Measurements from ENCODE around the gene PLEKHA1. TPM values are rescaled to one million over a fixed set of nuclear protein-coding genes. Genes with fewer than 3 reads are reported as not detected.

The PLEKHA1 gene
- total and polyA plus RNA-seq, 2 of the 13 experiments (the other 11 are each of a cell fraction or from before 2014, with no cell fraction given) = 32.2 to 53.3 TPM

DNA sequence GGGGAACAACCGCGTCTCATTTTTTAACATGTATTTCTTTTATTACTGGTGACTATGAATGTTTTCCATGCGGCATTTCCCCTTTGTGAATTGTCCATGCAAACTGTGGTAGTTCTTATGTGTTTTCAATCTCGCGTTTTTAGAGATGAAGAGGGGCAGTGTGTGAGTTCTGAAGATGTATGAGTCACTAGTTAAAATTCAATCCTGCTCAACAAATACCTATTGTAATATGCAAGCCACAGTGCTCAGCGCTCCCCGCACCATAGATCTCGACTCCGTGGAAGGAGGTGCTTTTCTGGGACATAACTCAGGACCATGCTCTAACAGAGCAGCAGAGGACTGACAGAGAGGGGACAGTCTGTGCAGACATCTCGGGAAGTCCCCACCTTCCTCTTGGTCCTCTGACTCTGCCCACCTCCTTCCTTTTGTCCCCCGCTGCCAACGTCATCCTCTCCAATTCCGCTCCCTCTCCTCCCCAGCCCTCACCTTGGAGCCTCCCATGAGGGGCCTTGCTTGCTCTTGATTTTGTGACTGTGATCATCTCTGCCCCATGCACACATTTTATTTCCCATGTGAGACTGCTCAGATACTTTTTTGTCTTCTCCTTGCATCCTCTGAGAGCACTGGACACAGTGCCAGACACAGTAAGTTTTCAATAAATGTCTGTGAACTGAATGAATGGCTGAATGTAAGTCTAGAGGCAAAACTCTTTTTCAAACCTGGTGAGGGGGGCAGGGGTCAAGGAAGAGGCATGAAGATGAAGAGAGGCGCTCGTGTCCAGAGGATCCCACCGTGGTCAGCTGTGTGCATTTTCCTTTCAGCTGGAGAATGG is 42.7 kb upstream of the PLEKHA1 start (continued):
- TF ChIP-seq, protein P1, sequence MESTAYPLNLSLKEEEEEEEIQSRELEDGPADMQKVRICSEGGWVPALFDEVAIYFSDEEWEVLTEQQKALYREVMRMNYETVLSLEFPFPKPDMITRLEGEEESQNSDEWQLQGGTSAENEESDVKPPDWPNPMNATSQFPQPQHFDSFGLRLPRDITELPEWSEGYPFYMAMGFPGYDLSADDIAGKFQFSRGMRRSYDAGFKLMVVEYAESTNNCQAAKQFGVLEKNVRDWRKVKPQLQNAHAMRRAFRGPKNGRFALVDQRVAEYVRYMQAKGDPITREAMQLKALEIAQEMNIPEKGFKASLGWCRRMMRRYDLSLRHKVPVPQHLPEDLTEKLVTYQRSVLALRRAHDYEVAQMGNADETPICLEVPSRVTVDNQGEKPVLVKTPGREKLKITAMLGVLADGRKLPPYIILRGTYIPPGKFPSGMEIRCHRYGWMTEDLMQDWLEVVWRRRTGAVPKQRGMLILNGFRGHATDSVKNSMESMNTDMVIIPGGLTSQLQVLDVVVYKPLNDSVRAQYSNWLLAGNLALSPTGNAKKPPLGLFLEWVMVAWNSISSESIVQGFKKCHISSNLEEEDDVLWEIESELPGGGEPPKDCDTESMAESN (CRISPR knock-in tag; conservative IDR thresholded peaks at IDR 0.05) = no peak
- TF ChIP-seq, protein P2, sequence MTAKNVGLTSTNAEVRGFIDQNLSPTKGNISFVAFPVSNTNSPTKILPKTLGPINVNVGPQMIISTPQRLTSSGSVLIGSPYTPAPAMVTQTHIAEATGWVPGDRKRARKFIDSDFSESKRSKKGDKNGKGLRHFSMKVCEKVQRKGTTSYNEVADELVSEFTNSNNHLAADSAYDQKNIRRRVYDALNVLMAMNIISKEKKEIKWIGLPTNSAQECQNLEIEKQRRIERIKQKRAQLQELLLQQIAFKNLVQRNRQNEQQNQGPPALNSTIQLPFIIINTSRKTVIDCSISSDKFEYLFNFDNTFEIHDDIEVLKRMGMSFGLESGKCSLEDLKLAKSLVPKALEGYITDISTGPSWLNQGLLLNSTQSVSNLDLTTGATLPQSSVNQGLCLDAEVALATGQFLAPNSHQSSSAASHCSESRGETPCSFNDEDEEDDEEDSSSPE (CRISPR knock-in tag; IDR thresholded peaks at IDR 0.05) = peak; percentile 38; the same call in 1 of the 2 replicates
- TF ChIP-seq ZNF24 (IDR thresholded peaks at IDR 0.05) (no peak), NAIF1 (CRISPR knock-in tag; IDR thresholded peaks at IDR 0.05; ENCODE audit: borderline replicate concordance) (peak; percentile 61; the same call in 1 of the 2 replicates), STAT5B (CRISPR knock-in tag; IDR thresholded peaks at IDR 0.05) (no peak), ZFP82 (CRISPR knock-in tag; IDR thresholded peaks at IDR 0.05; ENCODE audit: borderline replicate concordance) (no peak), ZNF441 (CRISPR knock-in tag; IDR thresholded peaks at IDR 0.05; ENCODE audit: borderline replicate concordance) (no peak), SP4 (CRISPR knock-in tag; IDR thresholded peaks at IDR 0.05) (peak; percentile 12; the same call in 1 of the 2 replicates), ZNF33B (CRISPR knock-in tag; IDR thresholded peaks at IDR 0.05) (no peak), NFE2L1 (CRISPR knock-in tag; IDR thresholded peaks at IDR 0.05; ENCODE audit: borderline replicate concordance) (no peak), ZNF724P (CRISPR knock-in tag; IDR thresholded peaks at IDR 0.05; ENCODE audit: borderline replicate concordance) (no peak), MAFF (IDR thresholded peaks at IDR 0.05; ENCODE audit: low read depth, low read length) (0 out of 2 replicates have a peak, but pooled peaks have one; percentile 21), PHF20 (CRISPR knock-in tag; IDR thresholded peaks at IDR 0.05) (no peak)
- TF ChIP-seq, protein P3, sequence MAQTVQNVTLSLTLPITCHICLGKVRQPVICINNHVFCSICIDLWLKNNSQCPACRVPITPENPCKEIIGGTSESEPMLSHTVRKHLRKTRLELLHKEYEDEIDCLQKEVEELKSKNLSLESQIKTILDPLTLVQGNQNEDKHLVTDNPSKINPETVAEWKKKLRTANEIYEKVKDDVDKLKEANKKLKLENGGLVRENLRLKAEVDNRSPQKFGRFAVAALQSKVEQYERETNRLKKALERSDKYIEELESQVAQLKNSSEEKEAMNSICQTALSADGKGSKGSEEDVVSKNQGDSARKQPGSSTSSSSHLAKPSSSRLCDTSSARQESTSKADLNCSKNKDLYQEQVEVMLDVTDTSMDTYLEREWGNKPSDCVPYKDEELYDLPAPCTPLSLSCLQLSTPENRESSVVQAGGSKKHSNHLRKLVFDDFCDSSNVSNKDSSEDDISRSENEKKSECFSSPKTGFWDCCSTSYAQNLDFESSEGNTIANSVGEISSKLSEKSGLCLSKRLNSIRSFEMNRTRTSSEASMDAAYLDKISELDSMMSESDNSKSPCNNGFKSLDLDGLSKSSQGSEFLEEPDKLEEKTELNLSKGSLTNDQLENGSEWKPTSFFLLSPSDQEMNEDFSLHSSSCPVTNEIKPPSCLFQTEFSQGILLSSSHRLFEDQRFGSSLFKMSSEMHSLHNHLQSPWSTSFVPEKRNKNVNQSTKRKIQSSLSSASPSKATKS (CRISPR knock-in tag; IDR thresholded peaks at IDR 0.05) = no peak
- TF ChIP-seq, protein P4, sequence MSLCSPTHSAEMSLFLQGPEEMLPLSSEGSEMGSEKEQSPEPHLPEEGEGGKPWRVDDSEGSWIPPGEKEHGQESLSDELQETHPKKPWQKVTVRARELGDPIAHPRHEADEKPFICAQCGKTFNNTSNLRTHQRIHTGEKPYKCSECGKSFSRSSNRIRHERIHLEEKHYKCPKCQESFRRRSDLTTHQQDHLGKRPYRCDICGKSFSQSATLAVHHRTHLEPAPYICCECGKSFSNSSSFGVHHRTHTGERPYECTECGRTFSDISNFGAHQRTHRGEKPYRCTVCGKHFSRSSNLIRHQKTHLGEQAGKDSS (CRISPR knock-in tag; IDR thresholded peaks at IDR 0.05; ENCODE audit: borderline replicate concordance, low read depth) = peak; percentile 46; the same call in 1 of the 2 replicates
- TF ChIP-seq, protein P5, sequence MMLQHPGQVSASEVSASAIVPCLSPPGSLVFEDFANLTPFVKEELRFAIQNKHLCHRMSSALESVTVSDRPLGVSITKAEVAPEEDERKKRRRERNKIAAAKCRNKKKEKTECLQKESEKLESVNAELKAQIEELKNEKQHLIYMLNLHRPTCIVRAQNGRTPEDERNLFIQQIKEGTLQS (CRISPR knock-in tag; IDR thresholded peaks at IDR 0.05) = peak; percentile 68; the same call in 1 of the 2 replicates
- TF ChIP-seq, protein P6, sequence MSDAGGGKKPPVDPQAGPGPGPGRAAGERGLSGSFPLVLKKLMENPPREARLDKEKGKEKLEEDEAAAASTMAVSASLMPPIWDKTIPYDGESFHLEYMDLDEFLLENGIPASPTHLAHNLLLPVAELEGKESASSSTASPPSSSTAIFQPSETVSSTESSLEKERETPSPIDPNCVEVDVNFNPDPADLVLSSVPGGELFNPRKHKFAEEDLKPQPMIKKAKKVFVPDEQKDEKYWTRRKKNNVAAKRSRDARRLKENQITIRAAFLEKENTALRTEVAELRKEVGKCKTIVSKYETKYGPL (CRISPR knock-in tag; IDR thresholded peaks at IDR 0.05) = no peak
- TF ChIP-seq, protein P7, sequence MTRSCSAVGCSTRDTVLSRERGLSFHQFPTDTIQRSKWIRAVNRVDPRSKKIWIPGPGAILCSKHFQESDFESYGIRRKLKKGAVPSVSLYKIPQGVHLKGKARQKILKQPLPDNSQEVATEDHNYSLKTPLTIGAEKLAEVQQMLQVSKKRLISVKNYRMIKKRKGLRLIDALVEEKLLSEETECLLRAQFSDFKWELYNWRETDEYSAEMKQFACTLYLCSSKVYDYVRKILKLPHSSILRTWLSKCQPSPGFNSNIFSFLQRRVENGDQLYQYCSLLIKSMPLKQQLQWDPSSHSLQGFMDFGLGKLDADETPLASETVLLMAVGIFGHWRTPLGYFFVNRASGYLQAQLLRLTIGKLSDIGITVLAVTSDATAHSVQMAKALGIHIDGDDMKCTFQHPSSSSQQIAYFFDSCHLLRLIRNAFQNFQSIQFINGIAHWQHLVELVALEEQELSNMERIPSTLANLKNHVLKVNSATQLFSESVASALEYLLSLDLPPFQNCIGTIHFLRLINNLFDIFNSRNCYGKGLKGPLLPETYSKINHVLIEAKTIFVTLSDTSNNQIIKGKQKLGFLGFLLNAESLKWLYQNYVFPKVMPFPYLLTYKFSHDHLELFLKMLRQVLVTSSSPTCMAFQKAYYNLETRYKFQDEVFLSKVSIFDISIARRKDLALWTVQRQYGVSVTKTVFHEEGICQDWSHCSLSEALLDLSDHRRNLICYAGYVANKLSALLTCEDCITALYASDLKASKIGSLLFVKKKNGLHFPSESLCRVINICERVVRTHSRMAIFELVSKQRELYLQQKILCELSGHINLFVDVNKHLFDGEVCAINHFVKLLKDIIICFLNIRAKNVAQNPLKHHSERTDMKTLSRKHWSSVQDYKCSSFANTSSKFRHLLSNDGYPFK (CRISPR knock-in tag; IDR thresholded peaks at IDR 0.05; ENCODE audit: borderline replicate concordance) = no peak
